GM19043 (cell line): Measurements from ENCODE around the gene TNS4.

Experiments
- ATAC-seq: cut with Tn5 transposase; IDR thresholded peaks from one replicate; pipeline ENCODE4 v1.9.1; 2021; ENCODE audit warnings: low read depth; ENCODE audit not compliant: unreplicated experiment

The TNS4 gene

DNA sequence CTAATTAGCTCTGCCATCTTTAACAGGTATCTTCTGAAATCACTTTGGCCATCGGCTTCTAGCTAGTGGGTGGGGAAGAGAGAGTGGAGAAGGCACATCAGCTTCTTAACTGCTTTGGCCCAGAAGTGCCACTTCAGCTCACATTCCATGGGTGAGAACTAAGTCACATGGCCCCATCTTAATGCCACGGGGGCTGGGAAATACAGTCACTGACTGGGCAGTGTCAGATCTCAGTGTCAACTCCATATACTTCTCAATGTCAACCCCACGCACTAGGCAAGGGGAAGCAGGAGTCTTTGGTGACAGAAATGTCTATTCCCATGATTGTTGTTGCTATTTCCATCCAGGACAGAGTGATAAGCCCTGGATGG is 34.5 kb upstream of the TNS4 start:
- no peak for ATAC-seq

DNA sequence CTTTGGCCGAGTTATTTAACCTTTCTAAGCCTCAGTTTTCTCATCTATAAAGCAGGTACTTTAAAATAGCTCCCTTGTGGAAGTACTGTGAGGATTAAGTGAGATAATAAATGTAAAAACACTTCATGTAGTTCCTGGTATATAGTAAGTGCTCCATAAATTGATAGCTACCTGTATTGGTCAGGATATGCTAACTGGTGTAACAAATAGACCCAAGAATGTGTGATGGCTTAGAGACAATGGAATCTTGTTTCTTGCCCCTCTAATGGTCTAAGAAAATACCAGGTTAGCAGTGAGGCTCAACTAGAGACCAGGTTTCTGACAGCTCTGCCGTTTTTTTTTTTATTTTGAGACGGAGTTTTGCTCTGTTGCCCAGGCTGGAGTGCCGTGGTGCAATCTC is 34.0 kb upstream of the TNS4 start:
- no peak for ATAC-seq

DNA sequence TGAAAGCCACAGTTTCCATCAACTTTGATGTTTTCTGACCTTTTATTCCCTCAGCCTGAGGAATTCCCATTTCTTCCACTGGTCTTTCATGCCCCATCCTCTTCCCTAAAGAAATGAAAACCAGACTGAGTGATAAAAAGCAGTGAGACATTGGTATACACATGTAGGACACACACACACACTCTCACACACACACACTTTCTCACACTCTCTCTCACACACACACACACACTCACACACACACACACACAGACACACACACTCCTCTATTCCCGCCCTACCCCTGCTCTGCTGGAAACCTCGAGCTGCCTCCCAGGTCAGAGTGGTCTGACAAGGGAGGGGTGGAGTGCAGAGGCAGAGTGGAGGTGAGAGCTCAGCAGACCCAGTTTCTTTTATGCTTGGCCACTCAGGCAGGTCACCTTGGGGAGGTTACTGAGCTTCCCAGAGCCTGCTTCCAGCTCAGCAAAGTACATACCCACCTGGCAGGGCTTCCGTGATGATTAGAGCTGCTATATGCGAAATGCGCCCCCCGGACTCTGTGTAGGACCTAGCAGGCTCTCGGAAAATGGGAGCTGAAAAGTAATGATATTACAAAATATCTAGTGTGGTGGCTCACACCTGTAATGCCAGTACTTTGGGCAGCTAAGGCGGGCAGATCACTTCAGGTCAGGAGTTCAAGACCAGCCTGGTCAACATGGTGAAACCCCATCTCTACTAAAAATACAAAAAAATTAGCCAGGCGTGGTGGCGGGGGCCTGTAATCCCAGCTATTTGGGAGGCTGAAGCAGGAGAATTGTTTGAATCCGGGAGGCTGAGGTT is 33.2 kb upstream of the TNS4 start:
- no peak for ATAC-seq

DNA sequence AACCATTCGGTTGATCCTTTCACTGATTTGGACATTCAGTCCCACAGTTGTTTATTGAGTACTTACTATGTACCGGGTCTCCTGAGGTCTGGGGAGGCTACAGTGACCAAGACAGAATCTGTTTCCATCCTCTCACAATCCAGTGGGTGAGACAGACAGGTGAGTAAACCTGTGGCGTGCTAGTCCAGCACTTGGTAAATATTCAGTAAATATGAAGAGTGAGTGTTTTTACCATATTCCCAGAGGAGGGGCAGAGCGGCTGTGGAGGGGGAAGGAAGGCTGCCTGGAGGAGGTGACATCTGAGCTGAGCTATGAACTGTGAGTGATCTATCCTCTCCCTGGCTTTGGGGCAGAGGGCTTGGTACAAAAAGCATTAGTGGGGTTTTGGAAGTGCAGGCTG is 32.5 kb upstream of the TNS4 start:
- ATAC-seq = no peak

DNA sequence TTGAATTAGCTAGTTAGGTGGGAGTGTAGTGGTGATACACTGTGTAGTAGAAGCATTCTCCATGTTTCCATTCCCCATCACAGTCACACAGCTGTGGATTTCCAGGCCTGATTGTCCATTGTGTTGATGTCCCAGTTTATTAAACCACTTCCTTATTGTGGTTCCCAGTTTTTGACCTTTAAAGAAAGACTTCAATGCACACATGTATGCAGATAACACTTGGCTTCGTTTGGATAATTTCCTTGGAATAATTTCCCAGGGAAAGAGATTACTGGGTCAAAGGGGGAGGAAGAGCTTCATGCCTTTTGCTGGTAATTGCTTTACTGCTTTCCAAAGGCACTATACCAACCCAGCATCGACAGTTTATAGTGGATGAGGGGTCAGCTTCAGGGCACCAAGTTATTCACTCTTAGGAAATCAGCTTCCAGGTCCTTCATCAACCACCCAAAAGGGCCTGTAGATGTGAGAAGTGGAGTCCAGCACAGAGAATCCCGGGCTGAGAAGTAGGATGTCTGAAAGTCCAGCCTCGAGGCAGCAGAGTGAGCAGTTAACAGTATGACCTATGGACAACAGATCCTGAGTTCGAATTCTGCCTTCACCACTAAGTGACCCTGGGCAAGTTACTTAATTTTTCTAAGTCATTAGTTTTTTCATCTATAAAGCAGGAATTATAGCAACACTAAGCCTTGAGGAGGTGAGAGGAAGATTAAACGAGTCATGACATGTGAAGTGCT is 31.3 kb upstream of the TNS4 start:
- ATAC-seq = no peak

DNA sequence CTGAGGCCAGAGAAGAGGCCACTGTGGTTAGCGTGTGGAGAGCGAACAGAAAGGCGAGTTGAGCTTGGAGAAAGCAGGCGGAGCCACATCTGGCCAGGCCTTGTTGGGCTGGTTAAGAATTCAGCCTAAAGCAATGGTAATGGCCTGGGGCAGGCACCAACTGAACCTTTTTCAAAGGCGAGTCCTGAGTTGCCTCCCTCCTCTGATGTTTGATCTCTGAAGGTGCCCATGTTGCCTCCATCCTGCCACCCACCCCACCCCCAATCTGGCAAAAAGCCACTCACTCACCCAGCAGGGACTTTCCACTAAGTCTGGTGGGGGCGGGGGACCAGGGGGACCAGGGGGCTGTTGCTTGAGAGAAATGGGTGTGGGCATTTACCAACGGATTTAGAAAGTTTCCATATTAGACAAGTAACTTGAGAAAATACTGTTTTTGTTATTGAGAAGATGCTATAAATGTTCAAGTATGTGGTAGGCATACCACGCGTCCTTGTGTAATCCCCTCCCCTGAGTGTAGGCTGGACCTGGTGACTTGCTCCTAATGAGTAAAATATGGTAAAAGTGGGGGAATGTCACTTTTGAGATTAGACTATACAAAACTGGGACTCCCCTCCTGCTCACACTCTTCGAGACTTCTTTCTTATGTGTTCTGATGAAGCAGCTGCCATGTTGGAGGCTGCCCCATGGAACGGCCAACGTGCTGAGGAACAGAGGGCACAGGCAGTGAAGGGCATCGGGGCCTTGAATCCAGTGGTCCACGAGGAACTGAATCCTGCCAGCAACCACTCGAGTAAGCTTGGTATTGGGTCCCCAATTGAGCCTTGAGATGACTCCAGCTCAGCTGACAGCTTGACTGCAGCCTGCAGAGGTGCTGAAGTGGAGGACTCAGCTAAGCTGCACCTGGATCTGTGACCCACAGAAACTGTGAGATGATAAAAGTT is 29.9 kb upstream of the TNS4 start:
- ATAC-seq = no peak

DNA sequence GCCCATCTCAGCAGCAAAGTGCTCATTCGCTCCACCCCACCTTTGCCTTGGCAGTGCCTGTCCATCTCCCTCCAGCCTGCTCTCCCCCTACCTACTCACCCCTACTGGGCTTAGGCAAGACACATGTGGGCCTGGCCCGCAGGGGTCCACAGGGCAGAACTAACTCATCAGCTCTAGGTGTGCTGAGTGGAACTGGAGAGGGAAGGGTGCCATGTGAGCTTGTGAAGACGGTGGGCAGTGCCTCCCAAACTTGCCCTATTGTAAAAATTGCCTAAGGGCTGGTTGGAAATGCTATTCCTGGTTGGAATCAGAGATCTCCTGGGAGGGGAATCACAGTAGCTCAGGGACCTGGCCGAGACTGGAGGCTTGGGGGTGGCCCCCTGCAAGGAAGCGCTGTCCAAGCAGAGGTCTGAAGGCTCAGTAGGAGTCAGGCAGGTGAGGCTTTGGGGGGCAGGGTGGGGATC is 29.1 kb upstream of the TNS4 start:
- ATAC-seq = no peak

DNA sequence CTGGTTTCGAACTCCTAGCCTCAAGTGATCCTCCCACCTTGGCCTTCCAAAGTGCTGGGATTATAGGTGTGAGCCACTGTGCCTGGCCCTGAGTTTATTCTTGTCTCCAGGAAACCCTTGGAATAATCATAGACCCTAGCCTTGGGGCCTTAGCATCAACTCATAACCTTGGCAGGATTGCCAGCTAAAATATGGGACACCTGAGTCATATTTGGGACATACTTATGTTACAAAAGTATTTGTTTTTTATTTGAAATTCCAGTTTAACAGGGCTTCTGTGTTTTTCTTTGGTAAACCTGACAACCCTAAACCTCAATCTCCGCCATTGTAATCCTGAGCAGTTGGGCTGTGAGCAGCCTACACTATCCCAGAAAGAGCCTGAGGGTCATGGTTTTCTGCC is 28.6 kb upstream of the TNS4 start:
- ATAC-seq = no peak

DNA sequence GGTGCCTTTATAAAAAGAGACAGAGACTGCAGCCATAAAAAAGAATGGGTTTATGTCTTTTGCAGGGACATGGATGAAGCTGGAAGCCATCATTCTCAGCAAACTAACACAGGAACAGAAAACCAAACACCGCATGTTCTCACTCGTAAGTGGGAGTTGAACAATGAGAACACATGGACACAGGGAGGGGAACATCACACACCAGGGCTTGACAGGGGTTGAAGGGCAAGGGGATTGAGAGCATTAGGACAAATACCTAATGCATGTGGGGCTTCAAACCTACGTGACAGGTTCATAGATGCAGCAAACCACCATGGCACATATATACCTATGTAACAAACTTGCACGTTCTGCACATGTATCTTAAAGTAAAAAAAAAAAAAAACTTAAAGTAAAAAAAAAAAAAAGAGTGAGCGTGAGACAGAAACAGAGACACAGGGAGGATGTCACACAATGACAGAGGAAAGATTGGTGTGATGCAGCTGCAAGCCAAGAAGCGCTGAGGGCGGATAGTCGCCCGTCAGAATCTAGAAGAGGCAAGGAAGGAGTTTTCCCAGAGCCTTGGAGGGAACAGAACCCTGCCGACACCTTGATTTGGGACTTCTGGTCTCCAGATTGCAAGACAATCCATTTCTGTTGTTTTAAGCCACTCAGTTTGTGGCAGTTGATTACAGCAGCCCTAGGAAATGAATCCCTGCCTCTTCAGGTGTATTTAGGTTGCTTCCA is 27.4 kb upstream of the TNS4 start:
- no peak for ATAC-seq

DNA sequence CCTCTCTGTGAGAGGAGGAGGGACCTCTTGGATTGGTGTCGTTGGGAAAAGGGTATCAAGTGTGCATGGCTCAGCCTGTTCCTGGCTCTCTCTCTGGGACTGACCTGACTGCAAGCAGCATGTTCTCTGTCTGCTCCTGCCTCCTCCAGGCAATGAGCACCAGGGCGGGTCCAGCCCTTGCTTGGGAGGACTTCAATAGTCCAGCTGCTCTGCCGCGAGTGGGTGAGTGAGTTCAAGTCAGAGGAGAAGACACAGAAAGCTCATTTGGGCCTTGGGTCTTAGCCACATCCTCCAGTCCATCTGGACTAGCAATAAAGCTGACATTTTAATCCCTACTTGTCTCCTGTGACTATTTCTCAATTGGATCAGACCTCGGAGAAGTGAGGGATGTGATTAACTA is 25.2 kb upstream of the TNS4 start:
- ATAC-seq = no peak

DNA sequence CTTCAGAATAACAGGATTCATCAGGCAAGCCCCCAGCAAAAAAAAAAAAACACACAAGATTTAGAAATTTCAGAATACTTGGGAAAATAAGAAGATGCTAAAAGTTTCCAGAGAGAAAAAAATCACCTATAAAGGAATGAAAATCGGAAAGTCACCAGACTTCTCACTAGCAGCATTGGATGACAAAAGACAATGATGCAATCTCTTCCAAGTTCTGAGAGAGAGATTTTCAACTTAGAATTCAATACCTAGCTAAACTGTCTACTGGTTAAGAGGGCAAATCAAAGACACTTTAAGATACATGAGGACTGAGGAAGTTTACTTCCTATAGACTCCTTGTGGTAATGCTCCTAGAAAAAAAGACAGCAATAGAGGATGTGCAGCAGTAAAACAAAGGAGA is 23.9 kb upstream of the TNS4 start:
- ATAC-seq = no peak

DNA sequence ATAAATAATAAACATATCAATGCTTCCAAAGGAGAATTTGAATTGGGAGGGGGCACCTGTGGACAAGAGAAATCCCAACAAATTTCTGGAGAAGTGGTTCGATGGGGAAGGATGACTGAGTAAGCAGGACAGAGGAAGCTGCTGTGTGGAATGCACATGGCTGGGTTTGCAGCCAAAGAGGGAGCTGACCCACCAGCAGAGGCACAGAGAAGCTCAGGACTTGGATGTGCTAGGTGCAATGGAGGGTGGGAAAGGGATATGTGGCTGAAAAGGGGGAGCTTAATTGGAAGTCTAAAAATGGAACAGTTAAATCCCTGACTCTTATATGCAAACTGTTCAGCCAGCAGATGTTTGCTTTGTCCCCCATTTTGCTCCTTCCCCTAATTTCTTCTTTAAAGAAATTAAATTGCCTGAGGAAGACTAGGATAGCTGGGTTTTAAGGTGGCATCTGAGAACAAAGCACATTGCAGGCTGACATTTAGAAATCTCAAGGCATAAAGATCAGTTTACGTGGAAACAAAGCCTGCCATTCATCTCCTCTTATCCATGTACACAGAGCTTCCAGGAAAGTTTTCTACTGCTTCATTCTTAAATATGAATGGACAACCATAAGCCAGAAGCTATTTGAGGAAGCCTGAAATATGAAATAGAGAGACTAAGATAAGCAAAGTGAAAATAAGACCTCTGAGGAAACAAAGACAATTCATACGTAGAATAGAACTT is 23.0 kb upstream of the TNS4 start:
- no peak for ATAC-seq

DNA sequence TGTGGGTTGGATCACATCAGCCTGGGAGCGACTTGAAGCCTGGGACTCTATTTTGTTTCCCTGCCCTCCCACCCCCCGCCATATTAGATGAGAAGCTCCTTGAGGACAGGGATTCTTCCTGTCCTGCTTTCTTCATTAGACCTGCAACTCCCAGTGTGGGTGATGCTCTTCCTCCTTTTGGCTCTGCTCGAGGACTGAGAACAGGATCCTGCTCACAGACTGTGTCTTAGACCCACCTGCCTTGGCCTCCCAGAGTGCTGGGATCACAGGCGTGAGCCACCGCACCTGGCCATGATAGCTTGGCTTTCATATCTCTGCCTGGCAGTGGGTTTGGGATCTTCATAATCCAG is 21.5 kb upstream of the TNS4 start:
- ATAC-seq = no peak

DNA sequence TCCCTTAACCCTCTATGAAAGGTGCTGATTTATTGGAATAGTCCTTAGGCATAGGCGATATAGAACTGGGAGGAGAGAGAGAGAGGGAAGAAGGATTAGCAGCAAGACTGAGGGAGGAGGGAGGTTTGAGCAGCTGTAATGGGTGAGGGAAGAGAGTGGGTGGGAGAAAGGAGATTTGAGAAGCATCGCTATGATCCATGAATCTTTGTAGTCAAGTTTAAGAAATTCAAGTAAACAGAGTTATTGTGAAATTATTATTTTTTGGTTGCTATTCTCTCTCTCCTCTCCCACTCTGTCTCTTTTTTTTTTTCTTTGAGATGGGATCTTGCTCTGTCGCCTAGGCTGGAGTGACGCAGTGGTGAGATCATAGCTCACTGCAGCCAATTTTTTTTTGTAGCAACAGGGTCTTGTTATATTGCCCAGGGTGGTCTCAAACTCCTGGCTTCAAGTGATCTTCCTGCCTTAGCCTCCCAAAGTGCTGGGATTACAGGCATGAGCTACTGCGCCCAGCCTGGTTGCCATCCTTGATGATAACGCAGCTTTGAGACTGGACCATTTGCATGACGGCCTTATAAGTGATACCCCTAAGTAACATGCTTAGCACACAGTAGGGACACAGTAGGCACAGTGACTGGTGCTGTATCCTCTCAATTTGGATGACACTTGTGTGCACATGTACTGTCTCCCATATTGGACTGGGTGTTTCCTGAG is 21.0 kb upstream of the TNS4 start:
- ATAC-seq = no peak

DNA sequence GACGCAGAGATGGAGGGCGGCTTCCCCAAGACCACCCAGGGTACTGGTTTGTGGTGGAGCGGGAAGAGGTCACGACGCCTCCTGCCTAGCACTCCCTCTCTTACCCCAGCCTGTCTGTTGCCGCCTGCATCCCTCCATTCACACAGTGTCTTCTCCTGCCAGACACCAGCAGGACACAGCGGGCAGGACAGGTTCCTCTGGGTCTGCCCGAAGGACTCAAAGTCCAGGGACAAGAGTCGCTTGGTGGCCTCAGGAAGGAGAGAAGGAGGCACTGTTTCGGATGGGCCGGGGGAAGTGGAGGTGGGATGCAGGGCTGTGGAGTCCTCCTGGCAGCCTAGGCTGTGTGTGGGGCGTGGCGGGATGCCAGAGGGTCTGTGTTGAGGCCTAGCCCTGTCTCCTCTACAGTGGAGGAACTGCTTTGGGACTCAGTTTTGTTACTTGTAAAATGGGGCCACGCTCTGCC is 19.6 kb upstream of the TNS4 start:
- no peak for ATAC-seq

DNA sequence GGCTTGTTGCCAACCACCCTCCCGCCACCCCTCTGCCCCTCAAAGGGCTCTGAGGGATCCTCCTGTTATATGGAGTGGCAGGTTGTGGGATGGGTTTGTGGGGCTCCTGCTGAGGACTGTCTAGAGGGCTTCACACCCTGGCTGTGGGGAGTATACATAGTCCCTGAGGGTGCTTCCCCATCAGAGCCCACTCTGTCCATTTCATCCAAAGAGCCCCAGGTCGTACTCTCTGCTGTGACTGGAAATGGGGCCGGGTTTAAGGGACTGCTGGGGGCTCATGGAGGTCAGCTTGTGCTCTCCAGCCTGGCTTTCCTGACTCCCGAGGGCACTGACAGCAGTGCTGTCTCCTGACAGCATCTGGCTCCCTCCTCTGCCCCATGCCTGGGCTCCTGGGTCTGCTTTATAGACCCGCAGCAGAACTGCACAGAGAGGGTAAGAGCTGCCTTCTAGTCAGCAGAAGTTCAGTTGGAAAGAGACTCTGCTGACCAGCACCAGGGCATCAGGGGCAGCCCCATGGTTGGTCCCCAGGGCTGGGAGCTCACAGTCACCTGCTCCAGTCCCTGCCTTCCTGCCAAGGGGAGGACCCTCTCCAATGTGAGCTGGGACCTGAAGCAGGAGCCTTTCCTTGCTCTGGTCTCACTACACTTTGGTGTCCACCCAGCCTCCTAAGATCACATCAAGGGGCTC is 17.8 kb upstream of the TNS4 start:
- no peak for ATAC-seq

DNA sequence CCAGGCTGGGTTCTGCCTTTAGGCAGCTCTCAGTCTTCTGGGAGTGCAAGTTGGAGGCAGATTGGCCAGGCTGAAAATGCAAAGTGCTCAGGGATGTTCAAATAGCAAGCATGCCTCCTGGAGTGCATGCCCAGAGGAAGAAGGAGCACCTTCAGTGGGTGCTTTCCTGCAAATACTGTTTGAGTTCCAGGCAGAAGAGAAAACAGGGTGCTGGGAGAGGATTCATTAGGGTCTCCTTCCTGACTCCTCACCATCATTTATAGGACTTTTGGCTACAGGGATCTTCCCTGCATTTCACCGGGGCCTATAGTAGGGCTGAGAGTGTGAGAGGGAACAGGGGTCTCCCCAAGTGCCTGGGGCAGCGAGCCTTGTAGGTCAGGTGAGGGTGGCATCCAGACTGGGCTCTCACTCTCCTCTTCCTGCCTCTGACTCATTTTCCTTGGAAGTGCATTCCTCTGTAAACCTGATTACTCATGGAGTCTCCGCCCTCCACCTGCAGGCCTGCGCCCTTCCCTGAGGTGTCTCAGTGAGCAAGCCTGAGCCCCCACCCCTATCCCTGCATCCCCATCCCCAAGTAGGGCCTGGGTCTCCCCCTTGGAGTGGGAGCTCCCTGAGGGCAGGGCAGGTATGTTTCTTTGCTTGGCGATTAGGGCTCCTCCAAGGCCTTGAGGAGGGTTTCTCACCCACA is 17.1 kb upstream of the TNS4 start:
- ATAC-seq = no peak

DNA sequence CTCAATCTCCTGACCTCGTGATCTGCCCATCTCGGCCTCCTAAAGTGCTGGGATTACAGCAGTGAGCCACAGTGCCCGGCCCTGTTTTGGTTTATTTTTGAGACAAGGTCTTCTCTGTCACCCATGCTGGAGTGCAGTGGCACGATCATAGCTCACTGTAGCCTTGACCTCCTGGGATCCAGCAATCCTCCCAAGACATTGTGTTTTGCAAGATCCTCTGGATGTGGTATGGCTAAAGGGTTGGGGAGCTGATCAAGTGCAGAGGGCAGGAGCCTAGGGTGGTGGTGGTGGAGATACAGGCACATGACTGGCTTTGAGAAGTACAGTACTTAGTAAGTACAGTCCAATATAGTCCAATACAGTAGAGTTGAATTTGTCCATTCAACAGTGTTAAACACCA is 16.6 kb upstream of the TNS4 start:
- no peak for ATAC-seq
